H1 (cell line): ENCODE results near the gene RBSN. TPM values are rescaled to one million over a fixed set of nuclear protein-coding genes. Genes with fewer than 3 reads are reported as not detected.

Experiments used
- CTCF ChIA-PET: fragments of 300-600 bp; sonication (Branson Sonifier 250); formaldehyde crosslinking; loops from one replicate; lab custom pipeline; 2021; ENCODE audit not compliant: partially characterized antibody; lab: Charles Lee
- POLR2A ChIA-PET: fragments of 300-600 bp; sonication (Branson Sonifier 250); formaldehyde crosslinking; loops from one replicate; lab custom pipeline; 2021; ENCODE audit warnings: inconsistent platforms; ENCODE audit not compliant: partially characterized antibody; lab: Charles Lee
- DNase-seq, 2 experiments: peaks; one replicate each; pipeline versions ENCODE4 v3.0.0 to v3.0.0-alpha.2; 2010 to 2022; ENCODE audit warnings: low spot score in 2 of 2, low read depth in 1 of 2, mixed read lengths in 1 of 2
- FAIRE-seq: peaks from 2 replicates; lab custom pipeline; 2011; peaks lifted over from hg19 to GRCh38; lab: Jason Lieb, UNC
- H2AFZ ChIP-seq: 2 replicates; pipeline ENCODE4 v1.8.1; 2012; ENCODE audit warnings: low read length, inconsistent platforms
- H2AK5ac ChIP-seq: 2 replicates; pipeline ENCODE4 v1.6.1; 2013; ENCODE audit warnings: low read depth, low read length
- H2BK120ac ChIP-seq: replicated peaks from 2 replicates; pipeline ENCODE3; 2013; ENCODE audit warnings: low read depth, low read length, inconsistent platforms
- H2BK12ac ChIP-seq: 2 replicates; pipeline ENCODE4 v1.6.1; 2013; ENCODE audit warnings: low read depth, low read length
- H2BK15ac ChIP-seq: 2 replicates; pipeline ENCODE4 v1.6.1; 2013; ENCODE audit warnings: low read length
- H2BK20ac ChIP-seq: 2 replicates; pipeline ENCODE4 v1.6.1; 2013; ENCODE audit warnings: low read length
- H2BK5ac ChIP-seq: 2 replicates; pipeline ENCODE4 v1.6.1; 2013; ENCODE audit warnings: low read depth, low read length
- H3K14ac ChIP-seq: 2 replicates; pipeline ENCODE4 v1.6.1; 2013; ENCODE audit warnings: inconsistent platforms; ENCODE audit not compliant: insufficient read length
- H3K18ac ChIP-seq: 2 replicates; pipeline ENCODE4 v1.6.1; 2013; ENCODE audit warnings: low read length; ENCODE audit errors: extremely low read depth
- H3K23ac ChIP-seq: 2 replicates; pipeline ENCODE4 v1.6.1; 2013; ENCODE audit warnings: inconsistent platforms; ENCODE audit not compliant: insufficient read length
- H3K23me2 ChIP-seq: 2 replicates; pipeline ENCODE4 v1.6.1; 2013; ENCODE audit warnings: low read depth, low read length
- H3K27ac ChIP-seq: 2 replicates; pipeline ENCODE4 v1.6.1; 2011; ENCODE audit warnings: low read depth, low read length, inconsistent platforms
- H3K27me3 ChIP-seq, 4 experiments: replicated peaks in 1 of 4; 1 replicate in 1 of 4; 2 replicates in 3 of 4; pipeline versions ENCODE4 v1.6.1 to v1.8.1; 2011 to 2013; ENCODE audit warnings: low read length in 3 of 4, mild to moderate bottlenecking in 3 of 4, inconsistent platforms in 2 of 4, mixed read lengths in 2 of 4, moderate library complexity in 1 of 4; ENCODE audit not compliant: control insufficient read depth in 3 of 4, insufficient read depth in 3 of 4; ENCODE audit errors: extremely low read depth in 1 of 4
- H3K36me3 ChIP-seq, 4 experiments: 2 replicates each; pipeline versions ENCODE4 v1.6.1 to v1.8.1; 2011 to 2013; ENCODE audit warnings: mild to moderate bottlenecking in 4 of 4, low read length in 3 of 4, moderate library complexity in 2 of 4, control low read depth in 1 of 4, inconsistent platforms in 1 of 4; ENCODE audit not compliant: insufficient read depth in 4 of 4, control insufficient read depth in 2 of 4
- H3K4ac ChIP-seq: replicated peaks from 2 replicates; pipeline ENCODE3; 2013; ENCODE audit warnings: low read length, low read depth, mixed read lengths, inconsistent platforms; ENCODE audit not compliant: insufficient read length
- H3K4me1 ChIP-seq, 4 experiments: replicated peaks in 1 of 4; 1 replicate in 1 of 4; 2 replicates in 3 of 4; pipeline versions ENCODE4 v1.6.1 to v1.8.1; 2011 to 2013; ENCODE audit warnings: low read length in 3 of 4, inconsistent platforms in 2 of 4, mixed read lengths in 1 of 4; ENCODE audit not compliant: insufficient read depth in 4 of 4, control insufficient read depth in 3 of 4
- H3K4me2 ChIP-seq, 2 experiments: 2 replicates each; pipeline versions ENCODE4 v1.6.1 to v1.8.1; 2011 to 2013; ENCODE audit warnings: low read depth in 2 of 2, low read length in 2 of 2, control low read depth in 1 of 2, inconsistent platforms in 1 of 2, mild to moderate bottlenecking in 1 of 2; ENCODE audit not compliant: insufficient read depth in 1 of 2
- H3K4me3 ChIP-seq, 4 experiments: fragments of 200-600, 300-600 bp in 1 of 4; sonication (generic), shearing (Covaris generic), sonication (Bioruptor Twin) in 1 of 4; 2 replicates each; pipeline versions ENCODE4 v1.5.1 to v1.8.1; 2011 to 2016; ENCODE audit warnings: low read length in 4 of 4, low read depth in 3 of 4, control low read depth in 2 of 4, inconsistent platforms in 2 of 4, mild to moderate bottlenecking in 2 of 4, mixed read lengths in 1 of 4, moderate library complexity in 1 of 4; ENCODE audit not compliant: insufficient read depth in 2 of 4; ENCODE audit errors: extremely low read depth in 1 of 4
- H3K56ac ChIP-seq: replicated peaks from 2 replicates; pipeline ENCODE3; 2013; ENCODE audit warnings: low read depth, mild to moderate bottlenecking, mixed read lengths, low read length, inconsistent platforms; ENCODE audit not compliant: insufficient read length
- H3K79me1 ChIP-seq: 2 replicates; pipeline ENCODE4 v1.6.1; 2013; ENCODE audit warnings: low read depth, low read length, control low read depth
- H3K79me2 ChIP-seq, 2 experiments: 2 replicates each; pipeline versions ENCODE4 v1.6.1 to v1.8.1; 2012 to 2013; ENCODE audit warnings: low read length in 2 of 2, mild to moderate bottlenecking in 2 of 2, inconsistent platforms in 1 of 2; ENCODE audit not compliant: insufficient read depth in 2 of 2, control insufficient read depth in 1 of 2
- H3K9ac ChIP-seq, 4 experiments: replicated peaks in 1 of 4; 1 replicate in 1 of 4; 2 replicates in 3 of 4; pipeline versions ENCODE4 v1.6.1 to v1.8.1; 2011 to 2013; ENCODE audit warnings: low read depth in 3 of 4, low read length in 3 of 4, control low read depth in 2 of 4, mild to moderate bottlenecking in 2 of 4, moderate library complexity in 2 of 4, inconsistent platforms in 1 of 4; ENCODE audit errors: extremely low read depth in 1 of 4
- H3K9me3 ChIP-seq, 2 experiments: 2 replicates each; pipeline versions ENCODE4 v1.6.1 to v1.8.1; 2012 to 2013; ENCODE audit warnings: mild to moderate bottlenecking in 2 of 2, moderate library complexity in 2 of 2, control low read depth in 1 of 2, inconsistent platforms in 1 of 2, low read depth in 1 of 2, low read length in 1 of 2, mixed read lengths in 1 of 2; ENCODE audit not compliant: insufficient read depth in 2 of 2
- H4K20me1 ChIP-seq, 2 experiments: replicated peaks in 1 of 2; 2 replicates each; pipeline versions ENCODE3 to v1.8.1; 2011 to 2013; ENCODE audit warnings: inconsistent platforms in 2 of 2, low read length in 2 of 2, mild to moderate bottlenecking in 1 of 2; ENCODE audit not compliant: insufficient read depth in 2 of 2, control insufficient read depth in 1 of 2
- H4K5ac ChIP-seq: 2 replicates; pipeline ENCODE4 v1.6.1; 2013; ENCODE audit warnings: low read length, low read depth, mixed read lengths, inconsistent platforms; ENCODE audit not compliant: insufficient read length
- H4K8ac ChIP-seq: 2 replicates; pipeline ENCODE4 v1.8.0; 2013; ENCODE audit warnings: mild to moderate bottlenecking, moderate library complexity, low read length, inconsistent platforms; ENCODE audit not compliant: insufficient read depth; ENCODE audit errors: extremely low read depth
- H4K91ac ChIP-seq: replicated peaks from 2 replicates; pipeline ENCODE3; 2013; ENCODE audit warnings: low read length, mixed read lengths, inconsistent platforms; ENCODE audit not compliant: insufficient read length
- CHD1 ChIP-seq: IDR thresholded peaks from 2 replicates; pipeline ENCODE4 v1.6.1; 2012; ENCODE audit warnings: low read depth, low read length, improper control_type of control experiment
- CTBP2 ChIP-seq: IDR thresholded peaks from 2 replicates; pipeline ENCODE4 v1.7.0; 2011; ENCODE audit warnings: borderline replicate concordance, mild to moderate bottlenecking, moderate library complexity, mixed read lengths, low read length; ENCODE audit not compliant: insufficient read depth, insufficient read length
- FOSL1 ChIP-seq: IDR thresholded peaks from 2 replicates; pipeline ENCODE4 v1.6.1; 2011; ENCODE audit warnings: mild to moderate bottlenecking, low read depth, low read length, moderate library complexity; ENCODE audit not compliant: insufficient read depth
- NANOG ChIP-seq: IDR thresholded peaks from 2 replicates; pipeline ENCODE4 v1.6.1; 2011; ENCODE audit warnings: low read length, low read depth, mild to moderate bottlenecking, inconsistent platforms; ENCODE audit not compliant: insufficient read depth, poor library complexity, severe bottlenecking
- RXRA ChIP-seq: IDR thresholded peaks from 2 replicates; pipeline ENCODE4 v1.6.1; 2011; ENCODE audit warnings: low read depth, mild to moderate bottlenecking, low read length, moderate library complexity; ENCODE audit not compliant: insufficient read depth
- SIRT6 ChIP-seq: IDR thresholded peaks from one replicate; pipeline ENCODE4 v1.7.1; 2012; ENCODE audit warnings: low read length, inconsistent platforms
- SP2 ChIP-seq: IDR thresholded peaks from 2 replicates; pipeline ENCODE4 v1.6.1; 2012; ENCODE audit warnings: mild to moderate bottlenecking, low read length, inconsistent platforms
- SP4 ChIP-seq: IDR thresholded peaks from 2 replicates; pipeline ENCODE4 v1.6.1; 2012; ENCODE audit warnings: low read length, inconsistent platforms
- SRF ChIP-seq: IDR thresholded peaks from 2 replicates; pipeline ENCODE4 v1.6.1; 2011; ENCODE audit warnings: mild to moderate bottlenecking, low read depth, low read length, moderate library complexity
- TAF1 ChIP-seq: IDR thresholded peaks from 2 replicates; pipeline ENCODE4 v1.6.1; 2011; ENCODE audit warnings: mild to moderate bottlenecking, low read depth, low read length
- USF2 ChIP-seq: IDR thresholded peaks from 2 replicates; pipeline ENCODE4 v1.6.1; 2011; ENCODE audit warnings: low read length, improper control_type of control experiment
- WGBS, 2 experiments: shearing (Covaris generic) in 1 of 2; methylation state at CpG; one replicate each; pipeline versions ENCODE4 v1.1.6 to v1.1.7; 2013 to 2015; ENCODE audit warnings: low lambda C conversion rate in 2 of 2, mixed read lengths in 2 of 2, inconsistent platforms in 1 of 2, low coverage in 1 of 2, missing lambda C conversion rate in 1 of 2; ENCODE audit not compliant: insufficient replicate concordance in 2 of 2, insufficient coverage in 1 of 2, insufficient read length in 1 of 2; ENCODE audit errors: extremely low coverage in 1 of 2, missing lambda C conversion rate in 1 of 2; 5-methylcytosine and 5-hydroxymethylcytosine counted together
- polyA plus RNA-seq, 7 experiments: library from polyadenylated mRNA; depleted of rRNA in 3 of 7; stranded (reverse) in 5 of 7; unstranded in 2 of 7; fragments of >200 nt in 5 of 7; fragments of 200-250 nt in 2 of 7; gene quantifications; 1 replicate in 5 of 7; 2 replicates in 1 of 7; 4 replicates in 1 of 7; pipeline versions ENCODE4 v1.2.1 to v1.2.3, GENCODE V29; 2011 to 2013; ENCODE audit warnings: missing spikeins in 2 of 7, mixed read lengths in 2 of 7
- total RNA-seq: library from RNA; stranded (reverse); fragmentation: NEBNext Ultra II Directional; extraction: Animal tissue kit (Norgen Biotek cat#: 25700); gene quantifications from 2 replicates; pipeline ENCODE4 v1.2.1, GENCODE V29; 2021

The RBSN gene
- total and polyA plus RNA-seq, 2 of the 8 experiments (the other 6 are each of a cell fraction or from before 2014, with no cell fraction given) = 5.9 to 20.0 TPM

- H3K79me2 ChIP-seq = no peaks in the 10 kb centered on the region
- ChIA-PET CTCF (interaction anchor here (0.5 to 7.9 kb wide), 30 partner anchors 9 to 721 kb away, joined by 3 to 92 read pairs (median 4); partner anchors contain the start of genes CAPN7 and RBSN), POLR2A (interaction anchor here (1.0 kb wide), 1 partner anchor 10 kb away, joined by 3 read pairs; the partner anchor contains the start of gene RBSN)
- H3K14ac ChIP-seq = no peak overlapping the region
- no peaks in the 10 kb centered on the region for H3K27me3 ChIP-seq
- H3K9me3 ChIP-seq = no peaks in the 10 kb centered on the region
- no peak overlapping the region for H3K18ac ChIP-seq
- no peak overlapping the region for H3K4me2 ChIP-seq
- no peak overlapping the region for H4K8ac ChIP-seq
- no peak overlapping the region for H2BK12ac ChIP-seq
- H4K20me1 ChIP-seq = no peaks in the 10 kb centered on the region
- H3K9ac ChIP-seq = no peak overlapping the region
- DNase-seq (no peak), FAIRE-seq (no peak)
- no peaks in the 10 kb centered on the region for H3K79me1 ChIP-seq
- no peak overlapping the region for H2AK5ac ChIP-seq
- no peak overlapping the region for H3K27ac ChIP-seq
- H3K4me3 ChIP-seq = no peak overlapping the region
- peaks cover 0 to 7% (median under 1%) of the 10 kb centered on the region in 4 experiments; a peak in 3 of 7 replicates for H3K4me1 ChIP-seq
- H3K56ac ChIP-seq = no peak overlapping the region
- H2BK120ac ChIP-seq = no peak overlapping the region
- no peak overlapping the region for H4K5ac ChIP-seq
- no peak overlapping the region for H2BK20ac ChIP-seq
- H2AFZ ChIP-seq = no peak overlapping the region
- H2BK5ac ChIP-seq = no peak overlapping the region
- H3K4ac ChIP-seq = no peak overlapping the region
- no peak overlapping the region for H4K91ac ChIP-seq
- H3K23me2 ChIP-seq = no peaks in the 10 kb centered on the region
- WGBS, 2 experiments = 86% methylated on average over 4 of the region's 4 CpGs; no CpG with 5 or more reads in 1 of the 2 experiments
- no peaks in the 10 kb centered on the region for H3K36me3 ChIP-seq
- no peak overlapping the region for H2BK15ac ChIP-seq
- no peak overlapping the region for H3K23ac ChIP-seq
- TF ChIP-seq SP4 (no peak), TAF1 (no peak), RXRA (no peak), CHD1 (no peak), SRF (no peak), CTBP2 (no peak), USF2 (no peak), SP2 (no peak), NANOG (no peak), FOSL1 (no peak), SIRT6 (no peak)
Measured at GRCh38 chr3:15108869-15109268, 9.9 kb upstream of the RBSN start.
